ENCODE data around the gene SF3A2.

Gene SF3A2

DNA sequence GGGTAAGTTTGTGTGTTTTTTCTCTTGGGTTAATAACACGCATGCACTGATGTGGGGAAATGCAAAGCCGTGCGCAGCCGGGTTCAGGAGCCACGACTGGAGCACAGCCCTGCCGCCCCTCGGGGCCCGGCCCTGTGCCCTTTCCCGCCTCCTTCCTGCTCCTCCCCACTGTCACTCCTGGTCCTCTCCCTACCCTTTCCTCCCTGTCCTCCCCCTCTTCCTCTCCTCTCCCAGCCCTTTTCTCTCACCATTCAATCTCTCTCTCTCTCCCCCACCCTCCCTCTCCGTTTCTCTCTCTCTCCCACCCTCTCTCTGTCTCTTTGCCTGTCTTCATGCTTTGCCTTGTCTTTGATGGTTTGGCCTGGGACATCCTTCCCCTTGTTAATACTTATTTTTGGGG is 27.6 kb upstream of the SF3A2 start:
- no peak for DNase-seq

DNA sequence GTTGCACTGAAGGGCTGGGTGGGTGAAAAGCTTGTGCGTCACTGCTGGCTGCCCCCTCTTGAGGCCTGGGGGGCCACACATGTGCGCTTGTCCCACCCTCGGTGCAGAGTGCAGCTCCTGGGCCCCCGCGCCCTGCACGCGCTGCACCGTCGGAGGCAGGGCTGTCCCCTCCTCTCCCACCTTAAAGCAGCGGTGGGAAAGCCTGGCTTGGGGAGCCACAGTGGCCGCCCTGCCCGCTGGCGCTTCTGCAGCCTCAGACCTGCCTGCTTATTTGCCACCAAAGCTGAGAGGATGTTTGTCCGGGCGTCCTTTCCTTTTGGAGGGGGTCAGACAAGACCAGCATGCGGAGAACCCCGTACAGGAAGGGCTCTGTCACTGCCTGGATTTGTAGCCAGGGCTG is 27.2 kb upstream of the SF3A2 start:
- no peak for DNase-seq

DNA sequence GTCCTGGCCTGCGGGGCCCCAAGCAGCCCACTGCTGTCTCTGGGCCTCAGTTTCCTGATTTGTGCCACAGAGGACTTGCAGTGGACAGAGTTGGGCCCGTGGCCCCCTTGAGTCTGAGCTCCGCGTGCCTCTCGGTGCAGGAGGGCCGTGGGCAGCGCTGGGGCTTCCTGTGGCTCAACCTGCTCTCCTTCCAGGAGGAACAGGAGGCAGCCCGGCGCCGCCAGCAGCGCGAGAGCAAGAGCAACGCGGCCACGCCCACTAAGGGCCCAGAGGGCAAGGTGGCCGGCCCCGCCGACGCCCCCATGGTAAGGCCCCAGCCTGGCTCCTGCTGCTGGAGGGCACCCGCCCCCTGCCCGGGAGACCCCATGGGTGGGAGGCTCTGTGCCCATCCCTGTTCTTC is 26.4 kb upstream of the SF3A2 start:
- no peak for DNase-seq

DNA sequence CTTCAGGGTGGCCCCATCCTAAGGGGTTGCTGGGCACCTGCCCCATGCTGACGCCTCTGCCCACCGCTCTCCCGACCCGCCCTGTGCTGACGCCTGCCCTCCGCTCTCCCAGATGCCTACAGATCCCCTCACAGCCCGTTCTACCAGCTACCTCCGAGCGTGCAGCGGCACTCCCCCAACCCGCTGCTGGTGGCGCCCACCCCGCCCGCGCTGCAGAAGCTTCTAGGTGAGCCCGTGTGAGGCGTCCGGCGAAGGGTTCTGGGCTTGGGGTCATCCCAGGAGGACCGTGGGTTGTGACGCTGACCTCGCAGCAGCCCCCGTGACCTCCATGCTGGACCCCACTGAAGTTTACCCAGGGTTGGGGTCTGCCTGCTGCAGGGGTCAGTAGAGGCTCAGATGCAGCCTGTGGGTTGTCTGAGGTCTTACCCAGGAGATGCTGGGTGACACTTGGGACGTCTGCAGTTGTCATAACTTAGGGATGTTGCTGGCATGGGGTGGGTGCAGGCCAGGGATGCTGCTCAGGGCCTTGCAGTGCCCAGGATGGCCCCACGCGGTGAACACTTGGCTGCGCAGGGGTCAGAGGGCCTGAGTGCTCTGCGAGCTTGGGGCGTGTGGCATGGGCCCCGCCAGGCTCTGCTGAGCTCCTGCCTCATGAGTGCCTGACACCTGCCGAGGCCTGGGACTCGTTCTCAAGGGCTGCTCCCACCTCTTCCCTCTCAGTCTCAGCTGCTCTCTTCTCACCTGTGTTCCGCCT is 25.5 kb upstream of the SF3A2 start:
- DNase-seq = no peak

DNA sequence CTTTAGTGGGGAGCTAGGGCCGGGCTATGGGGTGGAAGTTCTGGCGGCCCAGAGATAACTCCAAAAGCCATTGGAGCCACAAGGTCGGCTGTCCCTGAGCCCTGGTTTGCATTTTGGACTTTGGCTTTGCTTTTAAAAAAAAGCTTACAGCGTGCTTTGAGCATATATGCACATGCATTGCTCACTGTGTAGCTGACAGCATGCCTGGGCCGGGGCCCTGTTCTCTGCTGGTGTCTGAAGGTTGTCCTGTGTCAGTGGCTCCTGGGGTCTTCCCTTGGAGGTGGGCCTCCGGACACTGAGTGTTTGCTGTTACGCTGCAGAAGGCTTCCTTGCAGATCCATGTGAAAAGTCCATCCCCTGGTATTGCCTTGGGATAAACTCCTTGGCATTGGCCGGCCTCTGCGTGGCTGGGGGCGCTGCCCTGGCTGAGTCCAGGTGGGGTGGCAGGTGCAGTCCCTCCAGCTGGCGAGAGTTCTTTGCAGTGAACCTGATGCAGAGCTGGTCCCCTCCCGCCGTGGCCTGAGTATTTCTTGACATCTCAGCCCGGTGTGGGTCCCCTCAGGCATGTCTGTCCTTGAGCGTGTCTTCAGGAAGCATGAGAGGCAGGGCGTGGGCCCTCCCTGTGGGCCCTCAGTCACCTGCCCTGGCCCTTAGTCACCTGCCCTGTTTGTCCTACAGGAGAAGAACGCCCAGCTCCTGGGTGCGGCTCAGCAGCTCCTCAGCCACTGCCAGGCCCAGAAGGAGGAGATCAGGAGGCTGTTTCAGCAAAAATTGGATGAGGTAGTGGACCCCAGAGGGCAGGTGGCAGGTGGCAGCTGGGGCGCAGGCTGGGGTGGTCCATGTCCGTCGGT is 23.5 kb upstream of the SF3A2 start:
- no peak for DNase-seq

DNA sequence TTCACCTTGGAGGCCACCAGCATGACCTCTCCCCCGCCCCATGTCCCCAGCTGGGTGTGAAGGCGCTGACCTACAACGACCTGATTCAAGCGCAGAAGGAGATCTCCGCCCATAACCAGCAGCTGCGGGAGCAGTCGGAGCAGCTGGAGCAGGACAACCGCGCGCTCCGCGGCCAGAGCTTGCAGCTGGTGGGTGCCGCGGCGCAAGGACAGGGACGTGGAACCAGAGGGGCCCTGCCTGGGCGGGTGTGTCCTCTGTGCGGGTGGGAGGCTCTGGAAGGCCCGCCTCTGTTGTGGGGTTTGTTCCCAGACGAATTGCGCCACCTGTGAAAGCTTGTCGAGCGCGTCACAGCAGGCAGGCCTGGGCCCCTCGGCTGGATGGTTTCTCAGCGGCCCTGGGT is 22.8 kb upstream of the SF3A2 start:
- no peak for DNase-seq

DNA sequence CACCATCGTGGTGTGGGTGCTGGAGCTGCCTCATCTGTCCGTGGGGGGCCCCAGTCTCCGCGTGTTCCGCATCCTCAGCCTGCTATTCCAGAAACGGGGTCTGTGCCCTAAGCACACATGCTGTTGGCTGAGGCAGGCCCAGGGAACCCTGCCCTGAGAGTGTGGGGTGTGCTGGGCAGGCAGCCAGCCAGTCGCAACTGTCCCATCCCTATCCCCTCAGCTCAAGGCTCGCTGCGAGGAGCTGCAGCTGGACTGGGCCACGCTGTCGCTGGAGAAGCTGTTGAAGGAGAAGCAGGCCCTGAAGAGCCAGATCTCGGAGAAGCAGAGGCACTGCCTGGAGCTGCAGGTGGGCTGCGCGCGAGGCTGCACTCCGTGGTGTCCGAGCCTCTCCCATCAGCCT is 22.4 kb upstream of the SF3A2 start:
- no peak for DNase-seq

DNA sequence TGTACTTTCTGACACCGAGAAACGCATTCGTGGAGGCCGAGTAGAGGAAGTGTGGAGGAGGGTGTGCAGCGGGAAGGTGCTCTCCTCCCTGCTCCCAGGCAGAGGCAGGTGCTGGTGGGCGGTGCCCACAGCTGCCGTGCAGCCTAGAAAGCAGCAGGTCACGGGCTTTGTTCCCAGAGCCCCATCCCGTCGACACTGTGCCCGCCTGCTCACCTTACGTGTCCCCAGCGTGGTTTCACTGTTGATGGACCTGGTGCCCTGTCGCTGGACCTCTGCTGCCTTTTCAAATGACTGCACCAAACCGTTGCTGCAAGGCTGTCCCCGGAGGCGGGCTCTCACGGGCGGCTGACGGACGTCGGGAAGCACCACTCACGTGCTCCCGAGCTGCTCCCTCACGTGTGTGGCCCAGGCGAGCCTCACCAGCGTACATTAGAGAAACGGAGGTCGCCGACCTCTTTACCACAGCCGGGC is 21.3 kb upstream of the SF3A2 start:
- peak; percentile 55 for DNase-seq

DNA sequence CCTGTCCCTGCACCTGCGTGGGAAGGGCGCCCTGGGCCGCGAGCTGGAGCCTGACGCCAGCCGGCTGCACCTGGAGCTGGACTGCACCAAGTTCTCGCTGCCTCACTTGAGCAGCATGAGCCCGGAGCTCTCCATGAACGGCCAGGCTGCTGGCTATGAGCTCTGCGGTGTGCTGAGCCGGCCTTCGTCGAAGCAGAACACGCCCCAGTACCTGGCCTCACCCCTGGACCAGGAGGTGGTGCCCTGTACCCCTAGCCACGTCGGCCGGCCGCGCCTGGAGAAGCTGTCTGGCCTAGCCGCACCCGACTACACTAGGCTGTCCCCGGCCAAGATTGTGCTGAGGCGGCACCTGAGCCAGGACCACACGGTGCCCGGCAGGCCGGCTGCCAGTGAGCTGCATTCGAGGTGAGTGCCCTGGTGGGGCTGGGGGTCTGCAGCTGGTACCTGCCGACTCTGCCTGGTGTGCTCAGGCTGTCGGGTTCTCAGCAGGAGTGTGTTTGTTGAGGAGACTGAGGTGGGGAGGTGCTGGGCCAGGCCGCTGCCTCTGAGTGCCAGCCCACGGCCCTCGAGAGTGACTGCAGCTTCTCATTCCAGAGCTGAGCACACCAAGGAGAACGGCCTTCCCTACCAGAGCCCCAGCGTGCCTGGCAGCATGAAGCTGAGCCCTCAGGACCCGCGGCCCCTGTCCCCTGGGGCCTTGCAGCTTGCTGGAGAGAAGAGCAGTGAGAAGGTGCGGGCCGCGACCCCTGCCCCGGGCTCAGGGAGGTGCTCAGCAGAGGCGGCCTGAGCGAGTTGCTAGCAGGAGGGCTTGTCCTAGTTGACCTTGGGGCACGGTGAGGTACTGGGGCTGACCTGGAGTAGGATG is 20.0 kb upstream of the SF3A2 start:
- no peak for DNase-seq

DNA sequence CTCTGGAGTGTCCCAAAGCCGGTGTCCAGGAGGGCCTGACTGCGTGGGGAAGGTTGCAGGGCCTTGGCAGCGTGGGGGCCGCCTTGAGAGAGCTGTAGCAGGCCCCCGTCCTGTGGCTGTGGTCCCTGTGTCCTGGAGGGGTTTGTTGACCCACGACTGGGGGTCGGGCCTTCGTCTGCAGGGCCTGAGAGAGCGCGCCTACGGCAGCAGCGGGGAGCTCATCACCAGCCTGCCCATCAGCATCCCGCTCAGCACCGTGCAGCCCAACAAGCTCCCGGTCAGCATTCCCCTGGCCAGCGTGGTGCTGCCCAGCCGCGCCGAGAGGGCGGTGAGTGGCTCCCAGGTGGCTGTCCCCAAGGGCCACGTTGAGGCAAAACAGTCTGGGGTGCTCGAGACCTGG is 19.0 kb upstream of the SF3A2 start:
- DNase-seq = no peak

DNA sequence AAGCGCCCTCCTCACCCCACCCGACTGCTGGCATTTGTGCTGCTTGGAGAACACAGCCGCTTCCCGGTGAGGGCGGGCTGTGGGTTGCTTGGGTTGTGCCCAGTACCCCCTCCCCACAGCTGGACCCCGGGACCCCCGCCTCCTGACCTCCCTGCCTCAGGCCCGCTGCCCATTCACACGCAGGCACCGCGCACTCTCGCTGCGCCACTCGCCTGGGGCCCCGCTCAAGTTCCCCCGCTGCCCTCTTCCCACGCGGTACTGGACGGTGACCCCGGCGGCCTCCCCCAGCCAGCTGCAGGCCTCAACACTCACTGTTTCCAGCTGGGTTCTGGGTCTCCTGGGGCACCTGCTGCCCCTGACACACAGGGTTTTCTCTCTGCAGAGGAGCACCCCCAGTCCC is 16.9 kb upstream of the SF3A2 start:
- no peak for DNase-seq

DNA sequence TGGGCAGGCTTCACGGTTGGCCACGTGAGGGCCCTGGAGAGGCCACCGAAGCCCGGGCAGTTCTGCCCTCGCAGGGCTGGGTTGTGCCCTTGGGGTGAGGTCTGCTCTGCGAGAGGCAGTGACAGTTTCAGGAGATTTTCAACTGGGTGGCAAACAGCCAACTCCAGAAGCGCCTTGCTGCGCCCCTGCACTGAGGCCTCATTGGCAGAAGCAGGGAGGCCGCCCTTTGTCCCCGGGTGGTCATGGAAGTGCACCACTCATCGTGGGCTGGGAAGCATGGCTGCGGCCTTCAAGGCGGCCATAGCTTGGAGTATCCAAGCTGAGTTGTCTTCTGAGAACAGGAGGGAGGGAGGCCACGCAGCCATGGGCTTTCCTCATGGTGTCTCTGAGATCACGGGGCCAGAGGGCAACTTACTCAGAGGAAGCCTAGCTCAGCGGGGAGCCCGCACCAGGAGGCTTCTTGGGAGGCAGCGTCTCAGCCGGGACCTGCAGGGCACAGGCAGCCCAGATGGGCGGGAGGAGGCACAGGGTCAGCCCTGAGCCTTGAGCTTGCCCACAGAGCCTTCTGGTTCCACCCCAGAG is 15.3 kb upstream of the SF3A2 start:
- no peak for DNase-seq

DNA sequence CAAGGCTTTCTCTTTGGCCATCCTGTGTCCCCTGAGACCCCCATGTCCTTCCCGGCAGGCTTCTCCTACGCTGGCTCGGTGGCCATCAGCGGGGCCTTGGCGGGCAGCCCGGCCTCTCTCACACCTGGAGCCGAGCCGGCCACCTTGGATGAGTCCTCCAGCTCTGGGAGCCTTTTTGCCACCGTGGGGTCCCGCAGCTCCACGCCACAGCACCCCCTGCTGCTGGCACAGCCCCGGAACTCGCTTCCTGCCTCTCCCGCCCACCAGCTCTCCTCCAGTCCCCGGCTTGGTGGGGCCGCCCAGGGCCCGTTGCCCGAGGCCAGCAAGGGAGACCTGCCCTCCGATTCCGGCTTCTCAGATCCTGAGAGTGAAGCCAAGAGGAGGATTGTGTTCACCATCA is 14.7 kb upstream of the SF3A2 start:
- DNase-seq = no peak

DNA sequence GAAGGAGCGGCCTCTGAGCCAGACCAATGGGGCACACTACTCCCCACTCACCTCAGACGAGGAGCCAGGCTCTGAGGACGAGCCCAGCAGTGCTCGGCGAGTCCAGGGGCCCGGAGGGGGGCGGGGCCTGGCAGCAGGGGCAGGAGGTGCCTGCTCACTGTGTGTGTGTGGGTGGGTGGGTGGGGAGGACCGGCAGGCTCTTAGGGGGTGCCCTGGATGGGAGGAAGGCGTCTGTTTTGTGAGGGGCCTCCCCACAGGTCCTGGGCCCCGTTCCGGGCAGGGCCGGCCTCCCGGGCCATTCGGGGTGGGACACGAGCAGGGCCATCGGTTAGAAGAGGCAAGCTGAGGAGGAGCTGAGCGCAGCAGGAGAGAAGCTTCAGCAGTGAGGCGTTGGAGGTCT is 13.2 kb upstream of the SF3A2 start:
- no peak for DNase-seq

DNA sequence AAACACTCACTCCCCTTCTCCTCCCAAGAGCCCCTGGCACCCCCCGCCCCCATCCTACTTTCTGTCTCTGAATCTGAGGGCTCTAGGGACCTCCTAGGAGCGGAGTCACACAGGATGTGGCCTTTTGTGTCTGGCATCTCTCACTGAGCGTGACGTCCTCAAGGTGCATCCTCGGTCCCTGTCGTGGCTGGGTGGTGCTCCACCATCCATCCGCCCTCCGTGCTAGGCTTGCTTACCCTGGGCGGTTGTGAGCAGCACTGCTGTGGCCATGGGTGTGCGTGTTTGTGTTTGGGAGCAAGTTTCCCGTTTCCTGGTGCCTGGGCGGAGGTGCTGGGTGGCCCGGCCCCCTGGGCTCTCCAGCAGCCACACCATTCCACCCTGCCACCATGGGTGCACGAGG is 12.7 kb upstream of the SF3A2 start:
- DNase-seq = no peak

DNA sequence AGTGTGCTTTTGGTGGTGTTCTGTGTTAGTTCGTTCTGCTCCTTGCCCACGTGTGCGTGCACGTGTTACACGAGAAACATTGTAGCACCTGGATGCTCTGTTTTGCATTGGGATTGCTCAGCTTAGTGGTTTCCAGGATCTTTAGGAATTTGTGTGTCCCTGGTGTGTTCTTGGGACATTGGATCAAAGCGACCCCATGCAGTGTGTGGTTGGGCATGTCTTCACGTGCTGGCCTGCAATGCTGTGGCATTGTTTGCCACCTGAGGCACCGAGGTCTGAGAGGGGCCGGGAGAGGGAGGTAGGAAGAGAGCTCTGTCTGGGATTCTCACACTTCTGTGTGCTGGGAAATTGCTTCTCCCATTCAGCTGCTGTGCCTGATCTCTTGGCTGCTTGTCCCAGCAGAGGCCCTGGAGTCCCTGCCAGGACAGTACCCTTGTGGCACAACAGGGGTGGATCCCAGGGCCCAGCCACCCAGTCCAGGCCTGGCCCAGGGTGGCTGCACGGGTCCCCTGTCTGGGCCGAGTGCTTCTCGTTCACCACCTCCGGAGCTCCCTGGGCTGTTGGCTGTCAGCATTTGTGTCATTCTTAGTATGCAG is 11.8 kb upstream of the SF3A2 start:
- no peak for DNase-seq

DNA sequence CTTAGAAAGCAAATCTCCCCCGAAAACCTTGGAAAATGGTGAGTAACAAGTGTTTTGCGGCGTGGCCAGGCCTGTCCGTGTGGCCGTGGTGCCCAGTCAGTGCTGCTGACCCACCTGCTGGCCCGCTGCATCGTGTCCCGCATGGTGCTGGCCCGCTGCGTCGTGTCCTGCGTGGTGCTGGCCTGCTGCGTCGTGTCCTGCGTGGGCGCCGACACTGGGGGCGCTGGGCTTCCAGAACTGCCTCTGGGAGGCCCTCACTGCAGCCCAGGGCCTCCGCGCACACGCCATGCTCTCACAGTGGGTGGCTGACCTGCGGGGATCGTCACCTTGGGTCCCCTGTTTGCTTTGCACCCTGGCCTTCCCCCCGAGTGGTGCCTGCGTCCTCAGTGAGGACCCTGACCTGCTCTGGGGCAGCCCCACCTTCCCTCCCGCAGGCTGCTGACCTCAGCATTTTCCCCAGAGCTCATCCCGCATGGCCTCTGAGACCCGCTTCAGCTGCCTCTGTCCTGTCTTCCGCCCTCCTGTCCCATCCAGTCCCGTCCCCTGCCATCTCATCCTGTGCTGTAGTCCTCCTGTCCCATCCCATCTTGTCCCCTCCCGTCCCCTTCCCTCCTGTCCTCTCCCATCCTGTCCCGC is 11.1 kb upstream of the SF3A2 start:
- DNase-seq = no peak

DNA sequence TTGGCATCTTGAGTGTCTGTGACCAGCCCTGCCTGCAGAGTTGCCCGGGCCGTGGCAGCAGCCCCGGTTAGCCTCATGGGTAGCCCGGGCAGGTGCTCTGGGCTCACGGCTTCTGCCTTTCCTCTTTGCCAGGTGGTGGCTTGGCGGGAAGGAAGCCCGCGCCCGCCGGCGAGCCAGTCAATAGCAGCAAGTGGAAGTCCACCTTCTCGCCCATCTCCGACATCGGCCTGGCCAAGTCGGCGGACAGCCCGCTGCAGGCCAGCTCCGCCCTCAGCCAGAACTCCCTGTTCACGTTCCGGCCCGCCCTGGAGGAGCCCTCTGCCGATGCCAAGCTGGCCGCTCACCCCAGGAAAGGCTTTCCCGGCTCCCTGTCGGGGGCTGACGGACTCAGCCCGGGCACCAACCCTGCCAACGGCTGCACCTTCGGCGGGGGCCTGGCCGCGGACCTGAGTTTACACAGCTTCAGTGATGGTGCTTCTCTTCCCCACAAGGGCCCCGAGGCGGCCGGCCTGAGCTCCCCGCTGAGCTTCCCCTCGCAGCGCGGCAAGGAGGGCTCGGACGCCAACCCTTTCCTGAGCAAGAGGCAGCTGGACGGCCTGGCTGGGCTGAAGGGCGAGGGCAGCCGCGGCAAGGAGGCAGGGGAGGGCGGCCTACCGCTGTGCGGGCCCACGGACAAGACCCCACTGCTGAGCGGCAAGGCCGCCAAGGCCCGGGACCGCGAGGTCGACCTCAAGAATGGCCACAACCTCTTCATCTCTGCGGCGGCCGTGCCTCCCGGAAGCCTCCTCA is 10.4 kb upstream of the SF3A2 start:
- no peak for DNase-seq

DNA sequence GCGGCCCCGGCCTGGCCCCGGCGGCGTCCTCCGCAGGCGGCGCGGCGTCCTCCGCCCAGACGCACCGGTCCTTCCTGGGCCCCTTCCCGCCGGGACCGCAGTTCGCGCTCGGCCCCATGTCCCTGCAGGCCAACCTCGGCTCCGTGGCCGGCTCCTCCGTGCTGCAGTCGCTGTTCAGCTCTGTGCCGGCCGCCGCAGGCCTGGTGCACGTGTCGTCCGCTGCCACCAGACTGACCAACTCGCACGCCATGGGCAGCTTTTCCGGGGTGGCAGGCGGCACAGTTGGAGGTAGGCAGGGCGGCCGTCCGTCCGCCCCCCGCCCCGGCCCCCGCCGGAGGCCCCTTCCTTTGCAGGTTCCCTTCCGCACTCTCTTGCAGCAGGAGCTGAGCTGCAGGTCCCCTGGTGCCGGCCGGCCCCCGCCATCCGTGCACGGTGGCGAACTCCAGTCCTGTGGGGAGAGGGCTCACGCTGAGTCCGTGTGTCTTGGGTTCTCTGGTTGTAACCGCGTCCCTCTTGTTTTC is 9.7 kb upstream of the SF3A2 start:
- no peak for DNase-seq

DNA sequence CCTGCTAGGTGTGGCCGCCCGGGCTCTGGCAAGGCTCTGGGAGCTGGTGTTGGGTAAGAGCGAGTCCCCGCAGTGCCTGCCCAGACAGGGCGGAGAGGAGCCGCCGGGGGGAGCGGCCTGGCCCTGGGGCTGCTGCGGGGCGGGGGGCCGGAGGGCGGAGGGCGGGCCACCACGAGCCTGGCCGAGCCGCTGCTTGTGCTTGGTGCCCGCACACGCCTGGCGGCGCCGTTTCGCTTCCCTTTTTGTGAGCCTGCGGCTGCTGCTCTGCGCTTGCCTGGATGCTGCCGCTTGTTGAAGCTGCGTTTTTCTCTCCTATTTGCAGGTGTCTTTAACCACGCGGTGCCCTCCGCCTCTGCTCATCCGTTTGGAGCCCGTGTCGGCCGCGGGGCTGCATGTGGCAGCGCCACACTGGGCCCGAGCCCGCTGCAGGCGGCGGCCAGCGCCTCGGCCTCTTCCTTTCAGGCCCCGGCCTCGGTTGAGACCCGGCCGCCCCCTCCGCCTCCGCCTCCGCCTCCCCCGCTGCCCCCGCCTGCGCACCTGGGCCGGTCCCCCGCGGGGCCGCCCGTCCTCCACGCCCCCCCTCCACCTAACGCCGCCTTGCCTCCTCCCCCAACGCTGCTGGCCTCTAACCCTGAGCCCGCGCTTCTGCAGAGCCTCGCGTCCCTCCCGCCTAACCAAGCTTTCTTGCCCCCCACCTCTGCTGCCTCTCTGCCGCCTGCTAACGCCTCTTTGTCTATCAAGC is 9.0 kb upstream of the SF3A2 start:
- no peak for DNase-seq
